Measurements from ENCODE around the gene HOXB8.

Gene HOXB8

DNA sequence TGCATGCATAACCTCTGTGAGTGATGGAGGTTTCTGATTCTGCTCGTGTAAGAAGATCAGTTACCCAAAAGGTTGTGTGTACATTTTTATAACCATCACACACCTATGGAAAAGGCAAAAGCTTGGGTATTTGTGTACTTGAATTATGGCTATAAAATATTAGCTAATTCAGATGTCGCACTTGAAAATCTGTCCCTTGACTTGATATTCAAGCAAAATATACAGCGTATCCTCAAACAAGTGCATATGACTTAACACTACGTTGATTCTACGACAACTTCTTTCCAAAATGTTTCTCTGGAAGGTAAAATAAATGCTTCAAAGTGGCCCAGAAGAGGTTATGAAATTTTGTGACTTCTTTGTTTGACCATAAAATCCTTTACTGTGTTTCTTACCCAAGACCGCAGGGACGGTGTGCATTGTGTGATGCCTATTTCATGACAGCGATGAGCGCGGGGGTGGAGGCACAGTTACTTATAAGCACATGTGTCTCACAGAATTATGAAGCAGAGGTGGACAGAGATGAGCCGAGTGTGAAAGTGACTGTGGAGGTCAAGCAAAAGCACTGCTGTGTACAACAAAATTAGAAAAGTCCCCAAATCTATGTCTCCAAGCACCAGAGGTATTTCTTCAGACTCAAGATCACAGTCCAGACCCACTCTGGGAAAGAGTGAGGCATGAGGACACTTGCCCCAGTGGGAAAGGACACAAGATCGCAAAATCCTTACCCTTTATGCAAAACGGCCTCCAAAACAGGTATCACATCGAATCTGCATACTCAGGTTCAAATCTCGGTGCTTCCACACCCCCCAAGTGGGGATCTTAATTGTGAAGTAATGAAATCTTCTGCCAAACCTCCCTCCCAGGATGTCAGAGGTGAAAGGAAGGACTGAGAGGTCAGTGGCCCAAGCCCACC is 15.2 kb upstream of the HOXB8 start:
- Histone ChIP-seq H3K4me1 (ENCODE audit: low read length) (no peaks in the 10 kb centered on the region), H2AFZ (ENCODE audit: low read length) (no peak overlapping the region), H3K27me3 (replicated peaks; ENCODE audit: insufficient read depth, low read length) (peaks cover 50% of the 10 kb centered on the region), H3K27ac (ENCODE audit: low read length) (no peak overlapping the region), H3F3A (ENCODE audit: insufficient read depth, low read length) (no peaks in the 10 kb centered on the region), H4K20me1 (ENCODE audit: insufficient read depth, low read length) (no peaks in the 10 kb centered on the region), H3K4me2 (ENCODE audit: low read depth, low read length) (no peak overlapping the region), H3K36me3 (replicated peaks; ENCODE audit: insufficient read depth, low read length) (no peaks in the 10 kb centered on the region), H3K4me3 (ENCODE audit: low read length) (no peak overlapping the region), H3K9me3 (replicated peaks; ENCODE audit: insufficient read depth, low read length) (no peaks in the 10 kb centered on the region), H3K9ac (ENCODE audit: low read length) (no peak overlapping the region), H3K79me2 (ENCODE audit: low read length) (no peaks in the 10 kb centered on the region), H3K9me2 (replicated peaks; ENCODE audit: insufficient read depth, low read length) (no peaks in the 10 kb centered on the region)
- no peak for DNase-seq
- no peak for TF ChIP-seq EZH2 (optimal IDR thresholded peaks at IDR 0.05; ENCODE audit: low read depth, low read length)
- TF ChIP-seq CTCF (IDR thresholded peaks at IDR 0.05; ENCODE audit: low read length) = no peak
- TF ChIP-seq EZH2phosphoT487 (IDR thresholded peaks at IDR 0.05; ENCODE audit: low read length) = no peak

- H3K9me2 ChIP-seq (replicated peaks; ENCODE audit: insufficient read depth, low read length) = no peaks in the 10 kb centered on the region
- no peaks in the 10 kb centered on the region for H3K36me3 ChIP-seq (replicated peaks; ENCODE audit: insufficient read depth, low read length)
- H3K27me3 ChIP-seq (replicated peaks; ENCODE audit: insufficient read depth, low read length) = peaks cover 59% of the 10 kb centered on the region
- H3K9ac ChIP-seq (ENCODE audit: low read length) = no peak overlapping the region
- TF ChIP-seq EZH2 (optimal IDR thresholded peaks at IDR 0.05; ENCODE audit: low read depth, low read length) = no peak
- no peak for TF ChIP-seq CTCF (IDR thresholded peaks at IDR 0.05; ENCODE audit: low read length)
- no peak for TF ChIP-seq EZH2phosphoT487 (IDR thresholded peaks at IDR 0.05; ENCODE audit: low read length)
- no peak overlapping the region for H3K27ac ChIP-seq (ENCODE audit: low read length)
- DNase-seq = no peak
- no peaks in the 10 kb centered on the region for H3K79me2 ChIP-seq (ENCODE audit: low read length)
- H3K4me1 ChIP-seq (ENCODE audit: low read length) = no peaks in the 10 kb centered on the region
- H3K4me2 ChIP-seq (ENCODE audit: low read depth, low read length) = no peak overlapping the region
- H3K9me3 ChIP-seq (replicated peaks; ENCODE audit: insufficient read depth, low read length) = no peaks in the 10 kb centered on the region
- no peak overlapping the region for H2AFZ ChIP-seq (ENCODE audit: low read length)
- no peaks in the 10 kb centered on the region for H4K20me1 ChIP-seq (ENCODE audit: insufficient read depth, low read length)
- no peak overlapping the region for H3K4me3 ChIP-seq (ENCODE audit: low read length)
- no peaks in the 10 kb centered on the region for H3F3A ChIP-seq (ENCODE audit: insufficient read depth, low read length)
Observed at GRCh38 chr17:48629411-48629759, 14.3 kb upstream of the HOXB8 start.

DNA sequence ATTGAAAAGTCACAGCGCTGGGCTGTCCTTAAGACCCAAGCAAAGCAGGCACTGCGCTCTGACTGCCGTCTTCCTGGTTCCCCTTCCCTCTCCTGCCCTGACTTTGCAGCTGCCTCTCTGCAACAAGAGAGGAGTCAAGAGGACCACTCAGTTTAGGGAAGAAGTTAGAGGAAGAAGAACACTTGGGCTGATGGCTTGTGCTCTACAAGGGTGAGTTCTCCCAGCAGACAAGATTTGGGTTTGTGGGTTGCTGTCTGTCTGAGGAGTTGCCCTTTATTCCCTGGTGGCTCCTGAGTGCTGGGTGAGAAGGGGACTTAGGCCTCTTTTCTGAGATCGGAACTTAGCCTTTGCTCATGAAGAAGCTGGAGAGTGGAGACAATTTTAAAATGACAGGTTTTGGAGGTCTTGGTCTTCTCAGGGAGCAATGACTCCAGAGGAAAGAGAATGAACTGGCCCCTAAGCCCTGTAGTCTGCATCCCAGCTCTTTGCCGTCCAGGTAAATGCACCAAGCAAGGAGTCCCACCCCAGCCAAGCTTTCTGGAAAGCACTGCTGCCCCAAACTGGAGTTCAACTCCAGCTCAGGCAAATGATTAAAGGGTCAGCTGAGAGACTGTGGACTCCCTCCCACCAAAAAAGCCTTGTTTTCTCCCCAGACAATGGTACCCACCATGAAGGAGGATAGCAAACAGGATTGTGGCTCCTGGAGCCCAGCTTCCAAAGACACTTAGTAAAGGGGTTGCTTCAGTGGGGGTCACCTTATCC is 13.7 kb upstream of the HOXB8 start:
- H3K36me3 ChIP-seq (replicated peaks; ENCODE audit: insufficient read depth, low read length) = no peaks in the 10 kb centered on the region
- peaks cover 65% of the 10 kb centered on the region for H3K27me3 ChIP-seq (replicated peaks; ENCODE audit: insufficient read depth, low read length)
- H3K4me1 ChIP-seq (ENCODE audit: low read length) = no peaks in the 10 kb centered on the region
- no peak overlapping the region for H3K27ac ChIP-seq (ENCODE audit: low read length)
- no peaks in the 10 kb centered on the region for H4K20me1 ChIP-seq (ENCODE audit: insufficient read depth, low read length)
- H3K9me2 ChIP-seq (replicated peaks; ENCODE audit: insufficient read depth, low read length) = no peaks in the 10 kb centered on the region
- H3K4me2 ChIP-seq (ENCODE audit: low read depth, low read length) = no peak overlapping the region
- TF ChIP-seq EZH2 (optimal IDR thresholded peaks at IDR 0.05; ENCODE audit: low read depth, low read length) (no peak), EZH2phosphoT487 (IDR thresholded peaks at IDR 0.05; ENCODE audit: low read length) (no peak), CTCF (IDR thresholded peaks at IDR 0.05; ENCODE audit: low read length) (no peak)
- no peak overlapping the region for H3K4me3 ChIP-seq (ENCODE audit: low read length)
- H3K79me2 ChIP-seq (ENCODE audit: low read length) = no peaks in the 10 kb centered on the region
- H3K9me3 ChIP-seq (replicated peaks; ENCODE audit: insufficient read depth, low read length) = no peaks in the 10 kb centered on the region
- H3K9ac ChIP-seq (ENCODE audit: low read length) = no peak overlapping the region
- no peak overlapping the region for H2AFZ ChIP-seq (ENCODE audit: low read length)
- DNase-seq = no peak
- no peaks in the 10 kb centered on the region for H3F3A ChIP-seq (ENCODE audit: insufficient read depth, low read length)
